ENCODE measurements around the gene FLYWCH2. TPM values are rescaled to one million over a fixed set of nuclear protein-coding genes. Genes with fewer than 3 reads are reported as not detected.

The FLYWCH2 gene
- total RNA-seq, 1 experiment from 2014 or later: 24.4 TPM

DNA sequence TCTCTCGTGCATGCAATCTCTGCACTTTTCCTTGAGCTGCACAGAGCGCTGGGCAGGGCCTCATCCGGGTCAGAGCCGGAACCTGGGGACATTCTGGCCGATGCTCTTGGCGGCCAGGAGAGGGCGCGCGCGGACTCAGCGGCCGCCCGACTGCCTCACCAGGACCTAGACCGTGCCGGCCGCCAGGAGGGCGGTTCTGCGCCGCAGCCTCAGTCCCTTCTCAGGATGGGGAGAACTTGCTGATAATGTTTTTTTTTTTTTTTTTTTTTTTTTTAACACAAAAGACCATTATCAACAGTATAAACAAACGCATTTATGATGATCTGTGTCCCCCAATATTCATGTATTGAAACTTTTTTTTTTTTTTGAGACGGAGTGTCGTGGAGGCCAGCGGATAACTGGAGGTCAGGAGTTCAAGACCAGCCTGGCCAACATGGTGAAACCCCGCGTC is 8.1 kb upstream of the FLYWCH2 start:
- Mint-ChIP-seq H3K36me3 (ENCODE audit: insufficient read depth, unreplicated experiment) (peaks cover 3% of the 10 kb centered on the region), H3K27ac (ENCODE audit: low read depth, unreplicated experiment) (no peak overlapping the region), H3K4me3 (ENCODE audit: unreplicated experiment) (no peak overlapping the region), H3K4me1 (ENCODE audit: insufficient read depth, unreplicated experiment) (no peaks in the 10 kb centered on the region), H3K9me3 (ENCODE audit: unreplicated experiment) (no peaks in the 10 kb centered on the region), H3K27me3 (ENCODE audit: insufficient read depth, unreplicated experiment) (no peaks in the 10 kb centered on the region)
- peak; percentile 77 for DNase-seq (ENCODE audit: unreplicated experiment)
- TF ChIP-seq, protein P1, sequence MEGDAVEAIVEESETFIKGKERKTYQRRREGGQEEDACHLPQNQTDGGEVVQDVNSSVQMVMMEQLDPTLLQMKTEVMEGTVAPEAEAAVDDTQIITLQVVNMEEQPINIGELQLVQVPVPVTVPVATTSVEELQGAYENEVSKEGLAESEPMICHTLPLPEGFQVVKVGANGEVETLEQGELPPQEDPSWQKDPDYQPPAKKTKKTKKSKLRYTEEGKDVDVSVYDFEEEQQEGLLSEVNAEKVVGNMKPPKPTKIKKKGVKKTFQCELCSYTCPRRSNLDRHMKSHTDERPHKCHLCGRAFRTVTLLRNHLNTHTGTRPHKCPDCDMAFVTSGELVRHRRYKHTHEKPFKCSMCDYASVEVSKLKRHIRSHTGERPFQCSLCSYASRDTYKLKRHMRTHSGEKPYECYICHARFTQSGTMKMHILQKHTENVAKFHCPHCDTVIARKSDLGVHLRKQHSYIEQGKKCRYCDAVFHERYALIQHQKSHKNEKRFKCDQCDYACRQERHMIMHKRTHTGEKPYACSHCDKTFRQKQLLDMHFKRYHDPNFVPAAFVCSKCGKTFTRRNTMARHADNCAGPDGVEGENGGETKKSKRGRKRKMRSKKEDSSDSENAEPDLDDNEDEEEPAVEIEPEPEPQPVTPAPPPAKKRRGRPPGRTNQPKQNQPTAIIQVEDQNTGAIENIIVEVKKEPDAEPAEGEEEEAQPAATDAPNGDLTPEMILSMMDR (IDR thresholded peaks at IDR 0.05; ENCODE audit: unreplicated experiment): peak; percentile 94
- ChIA-PET POLR2A (interaction anchor here (1.0 kb wide), 2 partner anchors 52 to 97 kb away, joined by 3 to 4 read pairs; partner anchors contain the start of gene ELOB), CTCF (interaction anchor here (0.5 to 2.2 kb wide), 8 partner anchors 16 to 156 kb away, joined by 3 to 20 read pairs (median 3); no protein-coding TSS in a partner anchor)
- intact Hi-C loops (cut with micrococcal nuclease): loop anchor here (1.0 to 2.0 kb wide), 2 partner anchors 44 to 52 kb away; no protein-coding TSS in a partner anchor
- no TSS peak for BruUV-seq (replicated peaks)

- TF ChIP-seq, protein P1 (IDR thresholded peaks at IDR 0.05; ENCODE audit: unreplicated experiment): no peak
- CTCF ChIA-PET: interaction anchor here (0.7 to 1.5 kb wide), 2 partner anchors 12 to 15 kb away, joined by 3 to 7 read pairs; no protein-coding TSS in a partner anchor
- H3K4me1 Mint-ChIP-seq (ENCODE audit: insufficient read depth, unreplicated experiment): peaks cover 5% of the 10 kb centered on the region
Observed at GRCh38 chr16:2879854-2880508, 3.0 kb upstream of the FLYWCH2 start.

GRCh38 chr16:2881783-2882649 is 999 bp upstream of the FLYWCH2 start:
- TF ChIP-seq, protein P1 (IDR thresholded peaks at IDR 0.05; ENCODE audit: unreplicated experiment): no peak
- BruUV-seq (replicated peaks): no TSS peak
- Mint-ChIP-seq H3K9me3 (ENCODE audit: unreplicated experiment) (no peaks in the 10 kb centered on the region), H3K4me1 (ENCODE audit: insufficient read depth, unreplicated experiment) (peaks cover 5% of the 10 kb centered on the region), H3K27ac (ENCODE audit: low read depth, unreplicated experiment) (peak overlapping the region; percentile 73), H3K27me3 (ENCODE audit: insufficient read depth, unreplicated experiment) (no peaks in the 10 kb centered on the region), H3K4me3 (ENCODE audit: unreplicated experiment) (peak overlapping the region; percentile 77), H3K36me3 (ENCODE audit: insufficient read depth, unreplicated experiment) (peaks cover 6% of the 10 kb centered on the region)
- intact Hi-C loops (cut with micrococcal nuclease): loop anchor here (2.0 kb wide), 1 partner anchor 37 kb away; no protein-coding TSS in a partner anchor
- ChIA-PET CTCF (interaction anchor here (0.5 kb wide), 1 partner anchor 51 kb away, joined by 3 read pairs; no protein-coding TSS in a partner anchor), POLR2A (interaction anchor here (0.7 to 6.0 kb wide), 17 partner anchors 10 to 1411 kb away, joined by 3 to 75 read pairs (median 5); partner anchors contain the start of genes FLYWCH1 and SRRM2)
- DNase-seq (ENCODE audit: unreplicated experiment): peak; percentile 34

More at GRCh38 chr16:2879854-2880508, 3.0 kb upstream of the FLYWCH2 start:
- DNase-seq (ENCODE audit: unreplicated experiment): no peak
- POLR2A ChIA-PET: interaction anchor here (6.0 kb wide), 1 partner anchor 32 kb away, joined by 75 read pairs; the partner anchor contains the start of gene FLYWCH1
- no peak overlapping the region for H3K27ac Mint-ChIP-seq (ENCODE audit: low read depth, unreplicated experiment)
- no peaks in the 10 kb centered on the region for H3K9me3 Mint-ChIP-seq (ENCODE audit: unreplicated experiment)
- BruUV-seq (replicated peaks): no TSS peak
- H3K27me3 Mint-ChIP-seq (ENCODE audit: insufficient read depth, unreplicated experiment): no peaks in the 10 kb centered on the region
- intact Hi-C loops (cut with micrococcal nuclease): no loop called here
- H3K4me3 Mint-ChIP-seq (ENCODE audit: unreplicated experiment): no peak overlapping the region
- H3K36me3 Mint-ChIP-seq (ENCODE audit: insufficient read depth, unreplicated experiment): peaks cover 6% of the 10 kb centered on the region
